Activated CD4-positive, alpha-beta T cell treated with anti-CD3 and anti-CD28 coated beads for 24 hours (primary cell): ENCODE data around the gene RBP4.

Source experiments
- DNase-seq, 2 donors: peaks; one replicate each; pipeline ENCODE4 v3.0.0-alpha.2; 2020; ENCODE audit warnings: low read depth in 2 of 2

The RBP4 gene

DNA sequence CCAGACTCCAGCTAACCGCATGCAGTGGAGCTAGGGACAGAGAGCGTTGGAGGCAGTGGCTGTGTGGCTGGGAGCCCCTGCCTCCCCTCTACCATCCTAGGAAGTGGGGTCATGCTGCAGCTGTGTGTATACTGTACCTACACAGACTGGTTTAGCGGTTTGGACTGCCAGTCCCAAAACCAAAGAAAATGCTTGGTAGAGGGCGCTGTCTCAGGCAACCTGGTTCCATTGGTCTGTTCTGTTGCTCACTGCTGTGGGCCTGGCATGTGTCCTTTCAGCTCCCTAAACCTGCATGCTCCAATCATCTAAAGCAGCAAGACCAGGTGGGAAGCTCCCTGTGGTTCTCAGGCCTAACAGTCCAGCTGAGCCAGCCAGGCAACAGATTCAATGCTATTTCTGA, 4.5 kb downstream of the RBP4 start:
- no peak for DNase-seq

DNA sequence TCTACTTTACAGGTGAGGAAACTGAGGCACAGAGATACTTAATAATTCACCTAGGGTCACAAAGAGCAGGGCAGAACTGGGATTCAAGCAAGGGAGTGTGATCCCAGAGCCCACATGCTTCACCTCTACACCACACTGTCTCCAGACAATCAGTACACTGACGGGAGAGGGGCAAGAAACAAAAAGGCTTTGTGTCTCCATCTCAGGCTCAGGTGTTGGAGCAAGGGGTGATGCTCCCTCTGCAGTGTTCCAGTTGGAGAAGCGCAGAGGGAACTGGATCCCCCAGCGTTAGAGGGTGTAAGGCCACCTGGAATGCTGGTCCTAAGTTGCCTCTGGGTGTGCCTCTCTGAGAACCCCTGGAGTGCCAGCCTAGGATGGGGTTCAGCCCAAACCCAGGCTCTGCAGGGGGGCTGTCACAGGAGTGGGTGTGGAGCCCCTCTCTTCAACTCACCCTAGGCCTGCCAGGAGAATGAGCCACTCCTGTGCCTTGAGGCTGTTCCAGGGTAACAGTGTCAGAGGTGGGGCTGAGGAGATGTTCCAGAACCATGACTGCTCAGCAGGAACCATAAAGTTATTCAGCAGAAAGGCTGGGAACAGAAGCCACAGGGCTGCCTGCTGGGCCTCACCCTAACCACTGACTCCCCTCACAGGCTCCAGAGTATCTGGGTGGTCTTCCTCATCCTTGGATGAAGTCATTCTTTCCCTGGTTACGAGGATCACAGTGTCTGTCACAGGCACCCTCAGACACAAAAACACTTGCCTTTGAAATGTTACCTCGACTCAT, 5.5 kb downstream of the RBP4 start:
- no peak for DNase-seq

DNA sequence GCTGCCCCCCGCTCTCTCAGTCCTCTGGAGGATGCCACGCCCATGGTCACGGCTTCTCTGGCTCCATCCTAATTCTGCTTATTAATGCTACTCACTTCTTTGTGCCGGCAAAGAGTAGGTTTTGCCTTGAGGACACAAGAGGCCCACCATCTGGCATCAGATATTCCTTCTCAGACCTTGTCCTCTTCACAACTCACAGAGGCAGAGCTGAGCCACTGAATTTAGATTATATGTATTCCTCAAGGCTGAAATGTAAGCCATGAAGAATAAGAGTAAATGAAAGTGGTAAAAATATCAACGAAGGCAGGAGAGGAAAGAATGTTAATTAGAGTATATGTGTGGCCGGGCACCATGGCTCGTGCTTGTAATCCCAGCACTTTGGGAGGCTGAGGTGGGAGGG, 6.5 kb downstream of the RBP4 start:
- no peak for DNase-seq

DNA sequence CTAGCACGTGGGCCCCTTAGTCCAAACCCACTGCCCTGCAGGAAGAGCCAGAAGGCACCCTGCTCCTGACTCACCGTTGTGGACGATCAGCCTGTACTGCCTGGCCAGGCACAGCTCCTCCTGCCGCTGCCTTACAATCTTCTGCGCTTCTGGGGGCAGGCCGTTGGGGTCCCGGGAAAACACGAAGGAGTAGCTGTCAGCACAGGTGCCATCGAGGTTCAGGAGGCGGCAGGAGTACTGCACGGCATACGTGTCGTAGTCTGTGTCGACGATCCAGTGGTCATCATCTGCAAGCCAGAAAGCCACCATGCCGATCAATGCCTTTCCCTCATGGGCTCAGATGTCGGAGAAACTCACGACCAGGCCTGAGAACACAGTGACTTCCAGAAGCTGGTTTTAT, 7.3 kb downstream of the RBP4 start:
- no peak for DNase-seq

DNA sequence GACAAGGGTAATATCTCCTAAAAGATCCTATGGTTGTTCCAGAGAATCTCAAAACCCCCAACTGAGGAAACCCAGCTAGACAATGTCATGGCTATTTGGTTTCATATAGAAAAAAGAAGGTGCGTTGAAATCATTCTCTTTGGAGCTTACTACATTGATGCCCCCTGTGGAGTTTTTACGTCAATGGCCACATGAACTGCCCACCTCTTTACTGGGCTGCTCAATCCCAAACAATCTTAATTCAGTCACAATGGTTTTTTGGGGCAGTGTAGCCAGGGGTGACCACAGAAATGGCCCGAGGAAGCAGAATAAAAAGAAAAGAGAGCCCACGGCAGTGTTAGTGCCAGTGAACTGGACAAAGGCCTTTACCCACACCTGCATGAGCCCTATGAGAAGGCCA, 7.8 kb downstream of the RBP4 start:
- DNase-seq, result no peak

DNA sequence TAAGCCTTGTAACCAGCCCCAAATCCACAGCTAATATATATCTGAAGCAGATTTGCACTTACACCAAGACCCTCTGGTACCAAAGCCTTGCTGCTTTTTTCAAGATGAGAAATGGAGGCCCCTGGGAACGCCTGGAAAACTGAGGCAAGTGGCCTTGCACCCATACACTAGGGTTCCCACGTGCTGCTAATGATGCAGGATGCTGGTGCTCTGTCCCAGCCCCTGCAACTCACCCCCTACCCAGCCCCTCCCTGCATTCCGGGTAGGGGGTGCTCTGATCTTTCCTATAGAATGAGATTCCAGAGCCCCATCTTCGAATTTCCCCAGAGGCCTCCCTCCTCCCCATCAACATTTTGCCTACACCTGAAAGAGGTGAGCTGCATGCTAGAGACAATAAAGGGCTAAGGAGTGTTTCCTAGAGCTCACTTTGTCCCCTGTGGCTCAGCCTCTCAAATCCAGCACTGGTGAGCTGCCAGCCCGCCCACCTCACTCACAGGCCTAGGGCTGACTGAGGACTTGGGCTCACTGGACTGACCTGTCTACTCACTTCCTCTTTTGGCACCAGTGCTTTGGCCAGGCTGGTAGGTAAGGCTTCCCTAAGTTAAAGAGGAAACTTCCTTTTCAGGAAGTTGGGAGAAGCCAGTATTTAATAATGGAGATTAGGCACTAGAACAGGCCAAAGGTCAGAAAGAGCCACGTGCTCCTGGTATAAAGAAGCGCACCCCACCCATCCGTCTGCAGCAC, 9.8 kb downstream of the RBP4 start:
- DNase-seq, result no peak

DNA sequence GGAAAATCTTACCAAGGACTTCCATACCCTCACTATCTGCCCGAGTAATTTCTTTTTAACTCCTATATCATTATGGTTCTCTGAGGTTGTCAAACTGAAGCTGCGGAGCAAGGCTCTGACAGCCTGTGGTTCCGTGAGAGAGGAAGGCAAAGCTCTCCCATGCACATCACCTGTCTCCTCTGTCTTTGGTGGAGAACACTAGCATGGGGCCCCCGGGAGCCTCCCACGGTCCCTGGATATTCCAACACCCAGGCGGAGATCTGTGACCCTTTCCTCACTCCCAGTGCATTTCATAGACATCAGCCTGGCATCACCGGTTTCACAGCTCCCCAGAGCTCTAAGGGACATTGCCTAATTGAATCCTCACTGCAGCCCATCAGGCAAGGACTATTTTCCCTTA, 10.4 kb downstream of the RBP4 start:
- no peak for DNase-seq

GRCh38 chr10:93589648-93590562, 11.1 kb downstream of the RBP4 start:
- no peak for DNase-seq

- no peak for DNase-seq
Measured at GRCh38 chr10:93584445-93584844, 16.6 kb downstream of the RBP4 start.

DNA sequence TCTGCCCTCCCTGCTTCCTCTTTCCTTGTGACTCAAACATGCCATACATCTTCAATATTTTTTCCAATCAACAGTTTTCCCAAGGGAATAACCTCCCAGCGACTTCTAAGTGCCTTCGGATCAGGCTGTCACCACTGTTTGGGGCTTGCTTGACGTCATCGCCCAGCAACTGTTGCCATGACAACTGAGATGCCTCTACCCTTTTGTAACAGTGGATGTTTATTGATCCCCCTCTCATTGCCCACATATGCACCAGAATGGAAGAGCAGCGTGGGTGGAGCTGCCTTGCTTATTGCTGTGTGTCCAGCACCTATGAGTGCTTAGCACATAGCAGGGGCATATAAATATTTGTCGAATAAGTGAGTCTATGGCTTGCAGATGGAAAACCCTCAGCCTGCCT, 20.2 kb downstream of the RBP4 start:
- no peak for DNase-seq

GRCh38 chr10:93579985-93580711, 20.9 kb downstream of the RBP4 start:
- DNase-seq, result no peak

DNA sequence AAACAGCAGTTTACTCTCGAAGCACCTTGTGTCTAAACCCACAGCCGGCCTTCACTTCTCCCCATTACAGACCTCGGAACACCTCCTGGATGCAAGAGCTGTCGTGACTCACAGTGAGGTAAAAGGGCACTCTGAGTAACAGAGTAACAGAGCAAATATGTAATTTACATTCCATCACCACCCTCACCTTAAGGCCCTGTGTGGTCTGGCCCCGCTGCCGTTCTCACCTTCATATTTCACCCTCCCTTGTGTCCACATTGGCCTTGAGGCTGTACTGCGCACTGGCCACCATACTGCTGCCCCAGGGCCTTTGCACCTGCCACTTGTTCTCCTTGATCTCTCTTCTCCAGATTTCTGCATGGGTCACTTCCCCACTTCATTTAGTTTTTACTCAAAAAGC, 21.9 kb downstream of the RBP4 start:
- DNase-seq, result no peak

- DNase-seq, result no peak
Measured at GRCh38 chr10:93577565-93577964, 23.5 kb downstream of the RBP4 start.

- DNase-seq, result no peak
Measured at GRCh38 chr10:93576888-93577287, 24.1 kb downstream of the RBP4 start.

- no peak for DNase-seq
Measured at GRCh38 chr10:93573924-93574323, 27.1 kb downstream of the RBP4 start.

GRCh38 chr10:93573051-93573909, 27.8 kb downstream of the RBP4 start:
- DNase-seq, result no peak

DNA sequence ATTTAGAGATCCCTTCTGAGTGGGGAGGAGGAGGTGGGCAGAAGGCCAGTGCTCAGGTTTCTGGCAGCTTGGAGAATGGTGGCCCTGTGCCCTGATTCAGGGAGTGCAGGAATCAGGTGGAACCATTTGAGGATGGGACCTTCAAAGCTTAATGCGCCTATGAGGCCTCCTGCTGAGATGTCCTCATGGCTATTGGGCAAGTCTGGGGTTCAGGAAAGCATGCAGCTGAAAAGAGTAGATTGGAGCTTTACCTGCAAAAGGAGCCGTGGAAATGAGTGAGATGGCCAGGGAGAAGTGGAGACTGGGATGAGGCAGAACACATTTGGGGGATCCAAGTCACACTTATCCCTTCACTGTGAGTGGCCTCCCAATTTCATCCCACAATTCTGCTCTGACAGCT, 28.4 kb downstream of the RBP4 start:
- no peak for DNase-seq

GRCh38 chr10:93570383-93570782, 30.7 kb downstream of the RBP4 start:
- no peak for DNase-seq

DNA sequence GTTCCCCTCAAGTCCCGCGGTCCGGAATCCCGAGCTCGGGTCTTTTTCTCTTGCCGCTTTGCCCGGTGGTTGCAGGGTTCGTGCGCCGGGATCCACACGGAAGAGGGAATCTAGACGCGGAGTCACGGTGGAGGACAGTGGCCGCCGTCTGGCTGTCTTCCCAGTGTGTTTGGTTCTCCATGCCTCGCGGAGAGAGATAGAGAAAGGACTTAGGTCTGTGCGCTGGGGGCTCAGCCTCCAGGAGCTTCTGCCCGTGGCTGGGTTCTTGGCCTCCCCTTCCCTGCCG, 33.0 kb downstream of the RBP4 start:
- no peak for DNase-seq

DNA sequence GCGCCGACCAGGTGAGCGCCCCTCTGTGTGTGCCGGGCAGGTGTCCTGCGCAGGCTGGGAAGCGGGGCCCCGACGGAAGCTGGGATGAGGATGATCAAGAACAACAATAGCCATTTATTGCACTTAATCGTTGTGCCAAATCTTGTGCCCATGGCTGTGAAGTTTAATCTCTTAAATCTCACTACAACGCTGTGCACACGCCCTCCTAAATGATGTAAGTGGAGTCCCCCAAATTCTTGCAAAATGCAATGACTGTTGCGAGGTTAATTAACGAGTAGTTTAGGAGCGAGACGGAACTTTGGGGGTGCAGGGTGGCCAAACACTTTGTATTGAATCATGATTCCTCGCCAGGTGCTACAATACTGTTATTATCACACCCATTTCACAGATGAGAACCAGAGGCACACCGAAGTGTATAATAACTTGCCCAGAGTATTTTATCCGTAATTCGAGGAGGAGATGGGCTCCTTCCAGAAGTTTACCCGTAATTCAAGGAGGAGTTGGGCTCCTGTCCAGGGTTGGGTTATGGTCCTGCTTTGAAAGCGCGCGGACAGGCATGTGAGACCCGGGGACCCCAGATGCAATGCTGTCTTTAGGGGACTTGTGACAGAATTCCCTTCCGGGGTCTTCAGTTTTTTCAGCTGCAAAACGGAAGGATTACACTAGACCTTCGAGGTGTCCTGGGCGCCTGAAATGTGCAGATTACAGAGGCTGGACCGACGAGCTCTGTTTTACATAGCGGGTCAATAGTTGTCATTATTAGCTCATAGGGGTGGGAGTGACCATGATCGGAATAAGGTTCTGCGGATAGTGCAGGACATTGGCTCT, 33.5 kb downstream of the RBP4 start:
- DNase-seq, result no peak
